ENCODE measurements around the gene TESPA1. TPM values are rescaled to one million over a fixed set of nuclear protein-coding genes. Genes with fewer than 3 reads are reported as not detected.

Gene TESPA1, protein sequence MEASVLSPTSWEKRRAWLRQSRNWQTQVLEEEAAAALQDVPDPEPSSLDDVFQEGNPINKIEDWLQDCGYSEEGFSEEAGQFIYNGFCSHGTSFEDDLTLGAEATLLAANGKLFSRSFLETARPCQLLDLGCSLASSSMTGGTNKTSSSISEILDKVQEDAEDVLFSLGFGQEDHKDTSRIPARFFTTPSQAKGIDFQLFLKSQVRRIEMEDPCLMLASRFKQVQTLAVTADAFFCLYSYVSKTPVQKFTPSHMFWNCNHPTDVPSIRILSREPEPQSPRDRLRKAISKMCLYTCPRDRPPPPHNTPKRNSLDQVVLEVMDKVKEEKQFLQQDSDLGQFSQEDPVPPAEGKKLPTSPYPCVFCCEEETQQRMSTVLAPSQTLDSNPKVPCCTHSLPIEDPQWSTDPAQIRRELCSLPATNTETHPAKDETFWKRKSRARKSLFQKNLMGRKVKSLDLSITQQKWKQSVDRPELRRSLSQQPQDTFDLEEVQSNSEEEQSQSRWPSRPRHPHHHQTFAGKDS
- not detected in 2 replicates for total RNA-seq (2014; rRNA removed; shearing (Covaris generic))

DNA sequence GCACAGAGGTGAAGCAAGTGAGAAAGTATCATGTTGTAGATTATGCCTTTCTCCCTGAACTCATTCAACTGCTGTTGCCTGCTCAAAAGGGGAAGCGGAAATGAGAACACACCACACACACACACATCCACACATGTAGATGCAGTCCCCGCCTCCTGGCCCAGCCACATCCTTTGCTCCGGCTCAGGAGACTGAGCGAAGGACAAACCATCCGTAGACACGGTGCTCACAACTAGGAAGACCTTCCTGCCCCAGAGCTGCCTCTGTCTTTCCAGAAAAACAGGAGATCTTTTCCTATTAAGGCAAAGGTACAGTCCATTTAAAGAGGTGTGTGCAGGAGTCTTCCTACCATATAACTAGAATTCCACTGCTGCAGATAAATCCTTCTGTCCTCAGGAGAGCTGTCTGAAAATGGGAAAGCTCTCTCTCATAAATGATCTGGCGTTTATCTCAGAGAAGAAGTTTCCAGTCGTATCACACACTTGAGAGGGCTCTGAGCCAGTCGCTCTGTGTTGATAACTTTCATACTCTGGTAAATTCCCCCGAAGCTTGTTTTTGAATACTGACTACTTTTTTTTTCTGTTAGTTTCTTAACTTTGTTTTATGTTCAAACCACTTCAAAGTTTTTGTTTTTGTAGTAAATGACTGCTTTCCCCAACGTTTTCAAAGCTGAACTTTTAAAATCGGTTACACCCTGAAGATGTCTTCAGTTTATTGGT is at the start of gene TESPA1:
TESPA1 (minus strand) TSS at position 105 of the 719 bp plus-strand sequence. CDS start 10,200 bp downstream, outside the sequence.
- Histone ChIP-seq H3K36me3 (no peaks in the 10 kb centered on the region), H3K27me3 (no peaks in the 10 kb centered on the region), H3K4me3 (no peak within 1 kb of the TSS), H3K4me1 (no peaks in the 10 kb centered on the region; the same call in 1 of the 2 replicates), H3K9me3 (replicated peaks) (no peaks in the 10 kb centered on the region; the same call in 1 of the 2 replicates), H3K27ac (no peak within 1 kb of the TSS)
- no peak for DNase-seq

DNA sequence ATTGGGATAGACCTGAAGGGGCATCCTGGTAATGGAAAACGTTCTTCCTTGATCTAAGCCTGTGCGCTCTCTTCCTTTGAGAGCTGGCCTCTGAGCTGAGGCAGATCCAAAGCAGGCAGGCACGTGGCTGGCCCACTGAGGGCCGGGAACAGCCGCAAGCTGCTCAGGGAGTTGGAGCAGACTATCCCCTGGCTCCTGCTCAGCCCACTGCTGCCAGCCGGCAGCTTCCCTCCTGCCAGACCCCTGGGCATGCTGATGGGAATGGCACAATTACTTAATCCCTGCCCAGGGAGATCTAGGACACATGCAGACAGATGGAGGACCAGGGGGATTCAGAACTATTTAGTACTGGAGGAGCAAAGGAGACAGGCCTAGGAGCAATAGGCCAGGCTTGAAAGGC is 49.7 kb upstream of the TESPA1 start:
- no peaks in the 10 kb centered on the region for H3K4me1 ChIP-seq
- DNase-seq = no peak
- no peaks in the 10 kb centered on the region for H3K36me3 ChIP-seq
- no peak overlapping the region for H3K4me3 ChIP-seq
- no peaks in the 10 kb centered on the region for H3K27me3 ChIP-seq
- no peak overlapping the region for H3K27ac ChIP-seq
- no peaks in the 10 kb centered on the region for H3K9me3 ChIP-seq (replicated peaks)

DNA sequence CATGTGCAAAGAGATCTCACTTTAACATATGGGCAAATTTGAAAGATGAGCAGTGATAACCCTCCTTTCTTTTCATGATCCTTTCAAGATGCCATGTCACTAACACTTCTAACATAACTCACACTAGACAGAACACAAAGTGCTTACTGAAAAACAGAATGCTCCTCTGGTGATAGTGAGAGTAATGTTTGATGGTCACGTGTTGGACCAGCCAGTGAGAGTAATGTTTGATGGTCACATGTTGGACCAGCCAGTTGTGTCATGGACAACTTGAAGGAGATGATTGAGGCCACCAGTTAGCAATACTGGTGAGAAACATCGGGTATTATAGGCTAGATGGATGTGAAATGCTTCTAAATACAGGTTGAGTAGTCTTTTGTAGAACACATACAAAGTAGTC is 40.9 kb upstream of the TESPA1 start:
- Histone ChIP-seq H3K9me3 (replicated peaks) (no peaks in the 10 kb centered on the region), H3K36me3 (no peaks in the 10 kb centered on the region), H3K27ac (no peak overlapping the region), H3K27me3 (no peaks in the 10 kb centered on the region), H3K4me1 (no peaks in the 10 kb centered on the region), H3K4me3 (no peak overlapping the region)
- DNase-seq = no peak

DNA sequence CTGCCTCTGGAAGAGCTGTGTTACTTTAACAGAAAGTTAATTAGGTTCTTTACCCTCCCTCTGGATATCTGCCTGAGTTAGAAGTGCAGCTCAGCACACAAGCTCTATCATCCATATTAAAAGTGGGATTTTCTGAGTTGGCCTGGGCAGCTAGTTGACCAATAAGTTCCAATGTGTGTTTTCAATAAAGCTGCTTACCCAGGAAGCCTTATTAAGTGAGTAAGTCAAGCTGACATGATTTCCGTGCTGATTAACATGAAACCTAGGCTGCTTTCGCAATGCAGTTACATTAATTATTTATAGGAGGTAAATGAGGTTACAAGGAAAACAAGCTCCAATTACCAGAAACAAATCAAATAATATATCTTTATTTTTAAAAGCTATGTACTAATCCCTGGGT is 40.0 kb upstream of the TESPA1 start:
- H3K9me3 ChIP-seq (replicated peaks) = no peaks in the 10 kb centered on the region
- H3K4me1 ChIP-seq = no peaks in the 10 kb centered on the region
- no peak overlapping the region for H3K27ac ChIP-seq
- no peaks in the 10 kb centered on the region for H3K27me3 ChIP-seq
- no peak for DNase-seq
- no peaks in the 10 kb centered on the region for H3K36me3 ChIP-seq
- H3K4me3 ChIP-seq = no peak overlapping the region

DNA sequence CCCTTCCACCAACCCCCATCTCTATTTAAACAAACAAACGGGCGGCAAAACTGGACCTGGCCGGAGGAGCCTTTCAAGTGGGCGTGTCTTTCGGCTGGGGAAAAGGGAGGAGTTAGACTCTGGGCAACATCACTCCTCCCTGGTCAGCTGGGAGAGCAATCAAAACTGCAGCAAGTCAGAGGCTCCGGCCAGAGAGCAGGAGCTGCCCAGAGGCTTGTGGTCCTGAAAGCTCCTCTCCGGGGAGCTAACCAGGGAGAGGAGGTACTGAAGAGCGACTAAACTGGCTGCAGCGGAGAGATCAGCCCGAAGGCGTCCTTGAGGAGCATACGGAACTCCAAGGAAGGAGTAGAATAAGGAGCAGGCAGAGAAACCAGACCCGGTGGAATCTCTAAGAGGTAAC is 35.2 kb upstream of the TESPA1 start, which contains the start of gene NEUROD4:
NEUROD4 (plus strand) TSS at position 191 of the 400 bp plus-strand sequence. CDS start 6,466 bp downstream, outside the sequence.
- no peaks in the 10 kb centered on the region for H3K4me1 ChIP-seq
- peak; percentile 33 to 47 for DNase-seq
- no peak within 1 kb of the TSS for H3K4me3 ChIP-seq
- no peaks in the 10 kb centered on the region for H3K27me3 ChIP-seq
- H3K9me3 ChIP-seq (replicated peaks) = no peaks in the 10 kb centered on the region
- no peak within 1 kb of the TSS for H3K27ac ChIP-seq
- no peaks in the 10 kb centered on the region for H3K36me3 ChIP-seq

DNA sequence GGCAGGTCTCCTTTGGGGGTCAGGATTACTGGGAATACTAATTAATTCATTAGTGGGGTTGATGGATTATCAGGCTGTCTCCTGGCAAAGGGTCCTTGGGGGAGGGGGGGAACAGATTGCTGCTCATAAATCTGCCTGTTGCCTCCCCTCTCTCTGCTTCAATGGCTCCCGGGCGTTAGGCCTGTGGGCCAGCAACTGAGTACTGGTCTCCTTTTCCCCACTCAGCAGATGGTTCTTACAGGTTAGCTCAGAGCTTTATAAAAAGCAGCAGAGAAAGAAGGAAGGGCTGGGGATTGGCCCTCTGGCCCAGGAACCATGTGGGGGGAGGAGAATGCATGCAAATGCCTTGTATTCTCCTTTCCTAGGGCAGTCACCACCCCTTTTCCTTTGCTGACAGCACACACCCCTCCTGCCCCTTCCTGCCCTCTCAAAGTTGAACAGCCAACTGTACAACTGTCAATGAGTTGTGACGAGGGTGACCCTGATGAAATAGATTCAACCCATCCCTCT is 32.9 kb upstream of the TESPA1 start:
- no peak for DNase-seq
- no peak overlapping the region for H3K4me3 ChIP-seq
- no peaks in the 10 kb centered on the region for H3K27me3 ChIP-seq
- no peak overlapping the region for H3K27ac ChIP-seq
- no peaks in the 10 kb centered on the region for H3K9me3 ChIP-seq (replicated peaks)
- no peaks in the 10 kb centered on the region for H3K4me1 ChIP-seq
- no peaks in the 10 kb centered on the region for H3K36me3 ChIP-seq

DNA sequence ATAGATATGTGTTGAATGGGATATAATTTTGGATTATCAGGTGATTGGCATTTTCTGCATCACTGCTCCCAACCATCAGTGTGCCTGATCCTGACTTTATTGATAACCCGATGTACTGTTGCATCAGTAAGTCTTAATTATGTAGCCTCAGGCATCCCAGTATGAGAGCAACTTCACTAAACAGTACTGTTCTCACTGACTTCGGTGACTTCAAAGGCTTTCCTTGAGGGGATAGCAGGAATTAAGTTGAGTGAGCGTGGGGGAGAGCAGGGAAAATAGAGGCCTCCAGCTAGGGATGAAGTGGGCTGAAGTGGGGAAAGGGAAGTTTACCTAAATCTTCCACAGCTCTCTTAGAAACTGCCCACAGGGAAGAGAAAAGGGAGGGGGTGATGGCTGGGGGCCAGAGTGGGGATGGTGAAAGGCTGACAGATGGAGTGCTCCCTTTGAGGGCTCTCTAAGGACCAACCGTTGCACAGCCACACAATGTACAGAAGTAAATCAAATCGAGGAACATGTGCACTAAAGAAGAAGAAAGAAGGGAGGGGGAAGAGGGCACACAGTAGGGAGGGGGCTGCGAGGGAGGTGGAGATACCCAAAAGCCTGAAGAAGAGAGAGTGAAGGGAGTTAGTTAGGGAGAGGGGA is 24.5 kb upstream of the TESPA1 start:
- no peaks in the 10 kb centered on the region for H3K9me3 ChIP-seq (replicated peaks)
- H3K4me3 ChIP-seq = no peak overlapping the region
- no peak overlapping the region for H3K27ac ChIP-seq
- H3K27me3 ChIP-seq = no peaks in the 10 kb centered on the region
- no peaks in the 10 kb centered on the region for H3K4me1 ChIP-seq
- DNase-seq = no peak
- no peaks in the 10 kb centered on the region for H3K36me3 ChIP-seq

DNA sequence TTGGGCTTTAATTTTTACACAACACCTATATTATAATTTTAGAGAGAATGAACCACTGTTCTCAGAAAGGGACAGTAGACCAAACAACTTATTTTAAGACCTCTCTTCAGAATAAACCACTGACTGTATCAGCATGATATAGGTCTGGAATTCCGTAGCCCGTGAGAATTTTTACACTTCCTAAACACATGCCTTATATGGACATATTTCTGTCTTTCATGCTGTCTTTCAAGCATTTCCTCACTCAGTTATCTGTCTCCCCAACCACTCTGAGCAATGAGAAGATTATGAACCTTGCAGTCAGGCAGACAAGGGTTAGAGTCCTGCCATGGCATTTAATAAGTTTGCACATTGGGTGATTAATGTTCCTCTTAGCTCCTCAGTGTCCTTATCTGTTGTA is 17.8 kb upstream of the TESPA1 start:
- Histone ChIP-seq H3K27ac (no peak overlapping the region), H3K9me3 (replicated peaks) (no peaks in the 10 kb centered on the region), H3K4me3 (no peak overlapping the region), H3K27me3 (no peaks in the 10 kb centered on the region), H3K36me3 (no peaks in the 10 kb centered on the region), H3K4me1 (no peaks in the 10 kb centered on the region)
- DNase-seq = no peak

DNA sequence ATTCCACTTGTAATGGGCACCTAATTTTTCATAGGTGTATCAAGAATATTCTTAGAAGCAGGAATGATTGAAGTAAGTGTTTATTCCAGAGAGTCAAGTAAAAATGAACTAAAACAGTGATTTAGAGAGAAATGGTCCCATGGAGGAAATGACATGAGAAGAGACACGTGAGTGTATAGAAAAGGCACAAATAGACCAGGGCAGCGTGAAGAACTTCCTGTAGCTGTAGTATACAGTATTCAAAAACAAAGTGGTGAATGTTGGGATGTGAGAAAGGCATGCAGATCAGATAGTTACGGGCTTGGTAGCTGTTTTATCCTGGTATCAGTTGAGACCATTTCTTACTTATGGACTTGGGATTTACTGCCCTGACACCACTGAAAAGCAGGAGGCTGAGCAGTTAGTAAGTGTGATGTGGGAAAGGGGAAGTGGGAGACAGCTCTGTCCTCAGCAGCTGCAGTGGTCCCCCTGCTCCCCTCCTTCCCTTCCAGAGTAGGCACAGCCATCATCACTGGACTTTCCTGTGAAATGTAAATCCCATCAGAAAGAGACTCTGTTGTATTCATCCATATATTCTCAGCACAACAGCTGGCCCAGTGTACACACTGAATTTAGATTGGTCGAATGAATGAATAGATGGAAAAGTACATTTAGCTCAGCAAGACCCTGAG is 16.8 kb upstream of the TESPA1 start:
- Histone ChIP-seq H3K36me3 (no peaks in the 10 kb centered on the region), H3K9me3 (replicated peaks) (no peaks in the 10 kb centered on the region), H3K4me1 (no peaks in the 10 kb centered on the region), H3K4me3 (no peak overlapping the region), H3K27ac (no peak overlapping the region), H3K27me3 (no peaks in the 10 kb centered on the region)
- no peak for DNase-seq

DNA sequence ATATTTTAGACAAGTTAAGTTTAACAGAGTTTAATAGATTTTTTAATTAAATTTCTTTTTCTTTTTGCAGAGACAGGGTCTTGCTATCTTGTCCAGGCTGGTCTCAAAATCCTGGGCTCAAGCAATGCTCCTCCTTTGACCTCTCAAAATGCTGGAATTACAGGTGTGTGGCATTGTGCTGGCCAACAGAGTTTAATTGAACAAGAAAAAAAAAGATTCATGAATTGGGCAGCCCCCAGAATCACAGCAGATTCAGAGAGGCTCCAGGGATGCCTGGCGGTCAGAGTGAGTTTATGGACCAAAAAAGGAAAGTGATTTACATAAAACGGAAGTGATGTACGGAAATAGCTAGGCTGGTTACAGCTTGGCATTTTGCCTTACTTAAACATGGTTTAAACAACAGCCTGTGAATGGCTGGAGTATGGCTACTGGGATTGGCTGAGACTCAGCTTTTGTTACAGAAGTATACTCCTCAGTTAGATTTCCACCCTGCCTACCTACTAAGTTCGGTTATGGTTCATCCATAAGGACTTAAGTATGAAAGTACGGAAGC is 14.5 kb upstream of the TESPA1 start:
- H3K9me3 ChIP-seq (replicated peaks) = no peaks in the 10 kb centered on the region

DNA sequence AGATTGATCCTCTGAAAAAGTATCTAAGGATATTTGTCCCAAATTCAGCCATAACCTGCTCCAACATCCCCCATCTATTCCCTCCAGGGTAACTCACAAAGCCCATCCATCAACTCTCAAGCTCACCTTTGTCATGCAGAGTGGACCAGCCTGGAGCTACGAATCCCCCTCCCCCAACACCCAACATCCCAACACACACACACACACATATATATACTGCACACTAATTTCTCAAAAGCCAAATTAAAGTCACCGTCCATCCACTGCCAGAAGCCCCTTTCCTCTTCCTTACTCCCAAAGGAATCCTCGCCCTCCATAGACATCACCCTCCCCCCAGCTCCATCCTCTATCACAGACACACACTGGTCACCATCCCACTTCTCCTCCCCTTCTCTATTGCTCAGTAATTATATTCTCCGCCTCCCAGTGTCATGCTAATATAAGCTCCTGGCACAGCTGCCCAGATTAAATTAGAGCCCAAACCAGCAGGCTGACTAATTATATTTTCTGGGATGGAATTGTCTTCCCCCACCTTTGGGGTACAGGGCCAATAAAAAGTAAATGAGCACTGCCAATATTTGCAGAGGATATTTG is 13.5 kb upstream of the TESPA1 start:
- no peaks in the 10 kb centered on the region for H3K4me1 ChIP-seq
- H3K9me3 ChIP-seq (replicated peaks) = no peaks in the 10 kb centered on the region
- no peak overlapping the region for H3K4me3 ChIP-seq
- no peak for DNase-seq
- H3K27ac ChIP-seq = no peak overlapping the region
- no peaks in the 10 kb centered on the region for H3K36me3 ChIP-seq
- H3K27me3 ChIP-seq = no peaks in the 10 kb centered on the region

More for the DNA sequence above, 14.5 kb upstream of the TESPA1 start:
- H3K27ac ChIP-seq = no peak overlapping the region
- no peak for DNase-seq
- H3K27me3 ChIP-seq = no peaks in the 10 kb centered on the region
- no peak overlapping the region for H3K4me3 ChIP-seq
- H3K4me1 ChIP-seq = no peaks in the 10 kb centered on the region
- H3K36me3 ChIP-seq = no peaks in the 10 kb centered on the region

DNA sequence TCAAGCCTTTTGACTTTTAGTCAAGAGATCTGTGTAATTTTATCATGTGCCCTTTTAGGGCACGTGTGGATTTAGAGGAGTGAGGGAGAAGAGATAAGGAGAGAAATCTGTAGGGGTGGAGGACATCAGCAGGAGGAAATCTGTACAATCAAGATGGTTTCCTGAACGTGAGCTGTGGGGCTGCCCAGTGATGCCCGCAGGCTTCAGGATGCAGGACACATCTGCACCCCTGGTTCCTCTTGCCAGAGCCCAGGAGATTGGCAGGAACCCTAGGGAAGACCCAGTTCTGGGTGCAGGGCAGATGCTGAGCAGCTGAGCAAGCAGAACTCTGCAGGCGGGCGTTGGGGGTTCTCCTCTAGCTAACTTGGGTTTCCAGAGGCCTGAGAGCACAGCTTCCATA is 11.6 kb upstream of the TESPA1 start:
- Histone ChIP-seq H3K27me3 (no peaks in the 10 kb centered on the region), H3K36me3 (no peaks in the 10 kb centered on the region), H3K4me1 (no peaks in the 10 kb centered on the region), H3K9me3 (replicated peaks) (no peaks in the 10 kb centered on the region), H3K27ac (no peak overlapping the region), H3K4me3 (no peak overlapping the region)
- DNase-seq = no peak

DNA sequence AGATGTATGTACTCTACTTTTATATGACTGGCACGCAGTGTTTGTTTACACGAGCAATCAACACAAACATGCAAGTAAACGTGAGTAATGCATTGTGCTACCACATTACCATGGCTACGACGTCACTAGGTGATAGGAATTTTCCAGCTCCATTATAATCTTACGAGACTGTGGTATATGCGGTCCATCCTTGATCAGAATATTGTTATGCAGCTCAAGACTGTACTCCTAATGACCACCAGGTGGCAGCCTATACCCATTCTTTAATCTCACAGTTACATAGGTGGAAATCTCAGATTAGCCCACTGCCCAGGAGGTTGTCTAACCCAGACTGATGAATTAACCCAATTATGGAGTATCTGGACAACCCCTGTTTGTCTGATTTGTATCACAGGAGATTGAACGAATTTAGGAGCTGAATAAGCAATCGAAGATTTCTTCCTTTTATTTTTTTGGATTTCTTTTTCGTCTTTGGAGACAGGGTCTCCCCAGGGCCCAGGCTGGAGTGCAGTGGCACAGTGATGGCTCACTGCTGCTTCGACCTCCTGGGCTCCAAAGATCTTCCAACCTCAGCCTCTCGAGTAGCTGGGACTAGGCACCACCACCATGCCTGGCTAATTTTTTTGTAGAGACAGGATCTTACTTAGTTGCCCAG is 8.7 kb upstream of the TESPA1 start:
- Histone ChIP-seq H3K9me3 (replicated peaks) (no peaks in the 10 kb centered on the region), H3K4me3 (no peak overlapping the region)
- DNase-seq = peak; percentile 33 to 77

More for the DNA sequence above, 8.7 kb upstream of the TESPA1 start:
- Histone ChIP-seq H3K36me3 (no peaks in the 10 kb centered on the region), H3K4me1 (no peaks in the 10 kb centered on the region; the same call in 1 of the 2 replicates), H3K27me3 (no peaks in the 10 kb centered on the region), H3K27ac (no peak overlapping the region)
